ENCODE measurements around the gene STK32B. TPM values are rescaled to one million over a fixed set of nuclear protein-coding genes. Genes with fewer than 3 reads are reported as not detected.
"Not testable (repeated sequence)": the region's sequence is repeated elsewhere in the genome, so short reads cannot be mapped to it uniquely, and the experiment has no call there.

Gene STK32B
- total and polyA plus RNA-seq, 2 donors (not counting 1 experiment from before 2014, with no cell fraction given): 0.22 to 0.30 TPM

DNA sequence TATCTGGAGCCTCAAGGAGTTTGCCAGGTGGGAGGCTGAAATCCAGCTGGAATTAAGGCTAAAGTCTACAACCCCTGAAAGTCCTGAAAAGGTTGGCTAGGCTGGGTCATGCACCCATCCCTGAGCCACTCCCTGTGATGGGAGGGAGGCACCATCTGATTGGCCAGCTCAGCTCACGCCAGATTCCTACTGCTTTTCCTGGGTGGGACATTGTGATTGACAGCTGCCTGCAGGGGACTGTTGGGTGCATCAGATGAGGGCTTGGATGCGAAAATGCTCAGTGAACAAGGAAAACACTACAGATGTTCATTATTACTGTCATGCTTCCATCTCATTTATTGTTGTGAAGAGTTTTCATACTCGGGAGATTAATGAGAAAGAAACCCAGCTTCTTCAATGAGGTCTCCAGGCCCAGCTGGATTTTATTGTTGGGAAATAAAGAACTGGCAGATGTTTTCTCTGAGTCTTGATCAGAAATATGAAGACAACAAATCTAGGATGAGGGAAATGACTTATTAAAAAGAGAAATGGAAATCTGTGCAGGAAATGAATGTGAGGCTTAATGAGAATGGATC lies 185.9 kb downstream of the STK32B start:
- DNase-seq: no peak
- WGBS (ENCODE audit: insufficient coverage): 96% methylated on average over 2 of the region's 3 CpGs
- Histone ChIP-seq H3K79me2 (ENCODE audit: control insufficient read depth, insufficient read depth, low read length) (no peaks in the 10 kb centered on the region), H2AFZ (ENCODE audit: insufficient read depth, low read depth, low read length, poor library complexity, severe bottlenecking) (no peak overlapping the region), H3K4me3 (ENCODE audit: control extremely low read depth in 1 of 5, extremely low read depth in 1 of 5, insufficient read depth in 1 of 5, low read depth in 2 of 5, low read length in 4 of 5) (no peak overlapping the region), H4K20me1 (ENCODE audit: control insufficient read depth, insufficient read depth, low read length, poor library complexity, severe bottlenecking) (no peaks in the 10 kb centered on the region), H3K9me3 (ENCODE audit: control extremely low read depth in 1 of 3, control insufficient read depth in 2 of 3, insufficient read depth in 1 of 3, low read length in 2 of 3) (no peaks in the 10 kb centered on the region), H3K36me3 (replicated peaks in 1 of 2; ENCODE audit: control extremely low read depth in 1 of 2, control insufficient read depth in 1 of 2, extremely low read depth in 1 of 2, insufficient read depth in 2 of 2, low read length in 1 of 2) (no peaks in the 10 kb centered on the region), H3K9ac (ENCODE audit: low read length) (no peak overlapping the region), H3K27ac (ENCODE audit: low read length in 2 of 2) (no peak overlapping the region), H3K4me2 (replicated peaks; ENCODE audit: low read depth, low read length, poor library complexity, severe bottlenecking) (no peak overlapping the region), H3K27me3 (replicated peaks in 1 of 4; ENCODE audit: control extremely low read depth in 1 of 4, control insufficient read depth in 3 of 4, insufficient read depth in 4 of 4, low read length in 3 of 4) (no peaks in the 10 kb centered on the region), H3K4me1 (ENCODE audit: control insufficient read depth in 2 of 2, insufficient read depth in 2 of 2, low read length in 2 of 2) (no peaks in the 10 kb centered on the region)
- CTCF ChIA-PET: no interaction called here
- Mint-ChIP-seq H3K27ac (no peak overlapping the region), H3K27me3 (no peaks in the 10 kb centered on the region), H3K4me3 (no peak overlapping the region), H3K4me1 (no peaks in the 10 kb centered on the region), H3K9me3 (ENCODE audit: insufficient read depth) (no peaks in the 10 kb centered on the region)
- intact Hi-C loops (cut with micrococcal nuclease): no loop called here
- POLR2A ChIA-PET: no interaction called here
- TF ChIP-seq EZH2 (IDR thresholded peaks at IDR 0.05; ENCODE audit: borderline replicate concordance, insufficient read depth, low read depth, low read length, poor library complexity, severe bottlenecking): no peak
- TF ChIP-seq CTCF (IDR thresholded peaks at IDR 0.05): no peak
- no peak for ATAC-seq (ENCODE audit: low read depth)

- DNase-seq (no peak), ATAC-seq (ENCODE audit: low read depth) (no peak)
- no CpG with 5 or more reads among the region's 4 CpGs for WGBS (ENCODE audit: insufficient coverage)
- Histone ChIP-seq H2AFZ (ENCODE audit: insufficient read depth, low read depth, low read length, poor library complexity, severe bottlenecking) (no peak overlapping the region), H3K36me3 (replicated peaks in 1 of 2; ENCODE audit: control extremely low read depth in 1 of 2, control insufficient read depth in 1 of 2, extremely low read depth in 1 of 2, insufficient read depth in 2 of 2, low read length in 1 of 2) (no peaks in the 10 kb centered on the region), H3K4me1 (ENCODE audit: control insufficient read depth in 2 of 2, insufficient read depth in 2 of 2, low read length in 2 of 2) (no peaks in the 10 kb centered on the region), H3K4me2 (replicated peaks; ENCODE audit: low read depth, low read length, poor library complexity, severe bottlenecking) (no peak overlapping the region), H3K27ac (ENCODE audit: low read length in 2 of 2) (no peak overlapping the region), H4K20me1 (ENCODE audit: control insufficient read depth, insufficient read depth, low read length, poor library complexity, severe bottlenecking) (no peaks in the 10 kb centered on the region), H3K9me3 (ENCODE audit: control extremely low read depth in 1 of 3, control insufficient read depth in 2 of 3, insufficient read depth in 1 of 3, low read length in 2 of 3) (no peaks in the 10 kb centered on the region), H3K79me2 (ENCODE audit: control insufficient read depth, insufficient read depth, low read length) (no peaks in the 10 kb centered on the region), H3K27me3 (replicated peaks in 1 of 4; ENCODE audit: control extremely low read depth in 1 of 4, control insufficient read depth in 3 of 4, insufficient read depth in 4 of 4, low read length in 3 of 4) (no peaks in the 10 kb centered on the region), H3K4me3 (ENCODE audit: control extremely low read depth in 1 of 5, extremely low read depth in 1 of 5, insufficient read depth in 1 of 5, low read depth in 2 of 5, low read length in 4 of 5) (no peak overlapping the region), H3K9ac (ENCODE audit: low read length) (no peak overlapping the region)
- POLR2A ChIA-PET: no interaction called here
- Mint-ChIP-seq H3K9me3 (ENCODE audit: insufficient read depth) (no peaks in the 10 kb centered on the region), H3K4me1 (no peaks in the 10 kb centered on the region), H3K4me3 (no peak overlapping the region), H3K27me3 (no peaks in the 10 kb centered on the region), H3K27ac (no peak overlapping the region)
- intact Hi-C loops (cut with micrococcal nuclease): no loop called here
- CTCF ChIA-PET: no interaction called here
- TF ChIP-seq EZH2 (IDR thresholded peaks at IDR 0.05; ENCODE audit: borderline replicate concordance, insufficient read depth, low read depth, low read length, poor library complexity, severe bottlenecking): no peak
- TF ChIP-seq CTCF (IDR thresholded peaks at IDR 0.05): no peak
Observed at GRCh38 chr4:5238173-5238572, 186.9 kb downstream of the STK32B start.

DNA sequence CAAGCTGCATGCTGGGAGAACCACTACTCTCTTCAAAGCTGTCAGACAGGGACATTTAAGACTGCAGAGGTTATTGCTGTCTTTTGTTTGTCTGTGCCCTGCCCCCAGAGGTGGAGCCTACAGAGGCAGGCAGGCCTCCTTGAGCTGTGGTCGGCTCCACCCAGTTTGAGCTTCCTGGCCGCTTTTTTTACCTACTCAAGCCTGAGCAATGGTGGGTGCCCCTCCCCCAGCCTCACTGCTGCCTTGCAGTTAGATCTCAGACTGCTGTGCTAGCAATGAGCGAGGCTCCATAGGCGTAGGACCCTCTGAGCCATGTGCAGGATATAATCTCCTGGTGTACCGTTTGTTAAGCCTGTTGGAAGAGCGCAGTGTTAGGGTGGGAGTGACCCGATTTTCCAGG lies 195.8 kb downstream of the STK32B start:
- H3K27me3 Mint-ChIP-seq; DNase-seq; H4K20me1 ChIP-seq (ENCODE audit: control insufficient read depth, insufficient read depth, low read length, poor library complexity, severe bottlenecking); H3K27me3 ChIP-seq (replicated peaks in 1 of 4; ENCODE audit: control extremely low read depth in 1 of 4, control insufficient read depth in 3 of 4, insufficient read depth in 4 of 4, low read length in 3 of 4); intact Hi-C loops (cut with micrococcal nuclease); H3K27ac Mint-ChIP-seq; CTCF ChIA-PET; H3K4me1 Mint-ChIP-seq; ATAC-seq (ENCODE audit: low read depth); H3K4me2 ChIP-seq (replicated peaks; ENCODE audit: low read depth, low read length, poor library complexity, severe bottlenecking); H3K36me3 ChIP-seq (replicated peaks in 1 of 2; ENCODE audit: control extremely low read depth in 1 of 2, control insufficient read depth in 1 of 2, extremely low read depth in 1 of 2, insufficient read depth in 2 of 2, low read length in 1 of 2); POLR2A ChIA-PET; H3K9me3 ChIP-seq (ENCODE audit: control extremely low read depth in 1 of 3, control insufficient read depth in 2 of 3, insufficient read depth in 1 of 3, low read length in 2 of 3); H2AFZ ChIP-seq (ENCODE audit: insufficient read depth, low read depth, low read length, poor library complexity, severe bottlenecking); H3K9ac ChIP-seq (ENCODE audit: low read length); H3K9me3 Mint-ChIP-seq (ENCODE audit: insufficient read depth); H3K79me2 ChIP-seq (ENCODE audit: control insufficient read depth, insufficient read depth, low read length); H3K27ac ChIP-seq (ENCODE audit: low read length in 2 of 2); H3K4me1 ChIP-seq (ENCODE audit: control insufficient read depth in 2 of 2, insufficient read depth in 2 of 2, low read length in 2 of 2); H3K4me3 ChIP-seq (ENCODE audit: control extremely low read depth in 1 of 5, extremely low read depth in 1 of 5, insufficient read depth in 1 of 5, low read depth in 2 of 5, low read length in 4 of 5); H3K4me3 Mint-ChIP-seq: not testable (repeated sequence)
- WGBS (ENCODE audit: insufficient coverage): 87% methylated on average over 7 of the region's 7 CpGs
